HUES64 (cell line): ENCODE results near the gene GCNA.
"Not testable (repeated sequence)": the region's sequence is repeated elsewhere in the genome, so short reads cannot be mapped to it uniquely, and the experiment has no call there.

Experiments
- H3K27ac ChIP-seq: 2 replicates; pipeline ENCODE4 v1.7.0; 2013; ENCODE audit warnings: low read depth, low read length, inconsistent platforms
- H3K27me3 ChIP-seq: 2 replicates; pipeline ENCODE4 v1.6.1; 2013; ENCODE audit warnings: mild to moderate bottlenecking, low read length; ENCODE audit not compliant: insufficient read depth
- H3K36me3 ChIP-seq: 2 replicates; pipeline ENCODE4 v1.6.1; 2013; ENCODE audit warnings: mild to moderate bottlenecking, low read length; ENCODE audit not compliant: insufficient read depth
- H3K4me1 ChIP-seq: 2 replicates; pipeline ENCODE4 v1.6.1; 2013; ENCODE audit warnings: mild to moderate bottlenecking, low read length, moderate library complexity; ENCODE audit not compliant: insufficient read depth
- H3K4me3 ChIP-seq: 2 replicates; pipeline ENCODE4 v1.5.1; 2013; ENCODE audit warnings: mild to moderate bottlenecking, low read length, moderate library complexity
- H3K9ac ChIP-seq: 2 replicates; pipeline ENCODE4 v1.6.1; 2013; ENCODE audit warnings: mild to moderate bottlenecking, low read depth, low read length
- H3K9me3 ChIP-seq: 2 replicates; pipeline ENCODE4 v1.6.1; 2013; ENCODE audit warnings: low read depth, low read length; ENCODE audit not compliant: insufficient read depth
- WGBS: fragments of 150-250, 120-280 bp; methylation state at CpG from one replicate; pipeline ENCODE4 v1.1.7; 2013; ENCODE audit warnings: missing lambda C conversion rate; 5-methylcytosine and 5-hydroxymethylcytosine counted together

GCNA gene

DNA sequence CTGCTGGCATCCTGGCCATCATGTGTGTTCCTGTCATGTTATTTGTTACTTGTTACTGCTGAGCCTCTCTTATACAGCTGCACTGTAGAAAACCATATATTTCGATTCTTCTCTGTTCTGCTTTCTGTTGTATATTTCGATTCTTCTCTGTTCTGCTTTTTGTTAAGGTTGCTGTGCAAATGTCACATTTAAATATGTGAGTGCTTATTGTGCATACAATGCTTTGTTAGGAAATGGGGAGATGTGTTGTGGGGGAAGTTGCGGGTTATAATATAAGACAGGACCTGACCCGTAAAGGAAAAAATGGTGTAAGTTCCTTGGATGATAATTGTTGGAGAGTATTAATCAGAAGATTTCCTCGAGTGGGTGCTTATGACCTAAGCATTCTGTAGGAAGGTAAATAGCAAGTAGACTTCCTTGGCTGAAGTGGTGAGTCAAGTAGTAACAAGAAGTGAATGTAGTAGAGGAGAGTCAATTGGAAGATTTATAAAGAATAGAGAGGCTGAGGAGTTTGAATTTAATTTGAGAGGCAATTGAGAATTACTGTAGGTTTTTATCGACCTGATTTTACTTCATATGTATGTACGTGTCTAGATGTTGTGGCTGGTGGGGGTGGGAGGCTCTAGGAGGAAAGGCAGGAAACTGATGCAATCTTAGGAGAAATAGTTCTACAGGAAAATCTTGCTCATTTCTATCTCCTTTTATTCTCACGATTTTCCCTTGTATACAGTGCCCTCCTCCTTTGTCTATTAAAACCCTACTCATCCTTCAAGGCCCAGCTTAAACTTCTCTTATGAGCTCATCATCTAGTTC is 36.8 kb upstream of the GCNA start:
- Histone ChIP-seq H3K36me3 (peaks cover 75% of the 10 kb centered on the region), H3K9me3 (no peaks in the 10 kb centered on the region), H3K4me1 (peaks cover 7% of the 10 kb centered on the region; the same call in 1 of the 2 replicates), H3K27ac (no peak overlapping the region), H3K9ac (no peak overlapping the region), H3K4me3 (no peak overlapping the region), H3K27me3 (no peaks in the 10 kb centered on the region)
- 85% methylated on average over 8 of the region's 8 CpGs for WGBS

DNA sequence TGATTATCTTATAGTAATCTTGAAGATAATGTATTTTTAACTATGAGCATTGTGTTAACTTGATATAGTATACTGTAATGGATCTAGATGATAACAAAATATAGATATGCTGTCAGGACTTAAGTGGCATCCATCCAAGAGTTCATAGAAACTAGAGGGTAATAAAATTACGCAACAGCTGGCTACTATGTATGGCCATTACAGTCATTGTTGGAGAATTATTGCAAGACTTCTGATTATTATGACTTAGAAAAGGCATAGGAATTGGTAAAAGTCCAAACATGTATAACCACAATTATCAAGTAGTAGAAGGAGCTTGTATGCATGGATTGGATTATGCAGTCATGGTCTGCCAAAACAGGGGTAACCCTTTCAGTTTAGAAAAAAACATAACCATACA is 35.8 kb upstream of the GCNA start:
- peaks cover 82% of the 10 kb centered on the region for H3K36me3 ChIP-seq
- H3K4me1 ChIP-seq, result peaks cover 7% of the 10 kb centered on the region; the same call in 1 of the 2 replicates
- no peak overlapping the region for H3K9ac ChIP-seq
- H3K27ac ChIP-seq, result no peak overlapping the region
- no peaks in the 10 kb centered on the region for H3K27me3 ChIP-seq
- no peak overlapping the region for H3K4me3 ChIP-seq
- 100% methylated on average over 1 of the region's 1 CpG for WGBS
- no peaks in the 10 kb centered on the region for H3K9me3 ChIP-seq

DNA sequence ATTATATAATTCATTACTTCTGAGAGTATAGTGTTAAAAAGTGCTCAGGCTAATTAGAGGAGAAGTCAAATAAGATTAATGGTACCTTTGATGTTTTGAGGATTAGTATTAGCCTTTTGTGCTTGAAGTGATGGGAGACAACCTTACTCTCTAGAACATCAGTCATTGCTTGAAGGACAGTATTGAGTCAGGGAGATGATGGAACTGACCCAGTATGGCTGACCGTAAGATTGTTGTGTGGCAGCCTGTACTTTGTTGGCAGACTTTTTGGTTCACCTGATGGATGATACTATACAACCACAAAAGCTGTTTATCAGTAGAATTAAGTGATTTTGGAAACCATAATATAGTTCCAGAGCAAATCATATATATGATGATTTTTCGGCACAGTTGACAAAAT is 35.4 kb upstream of the GCNA start:
- Histone ChIP-seq H3K4me1 (peaks cover 7% of the 10 kb centered on the region; the same call in 1 of the 2 replicates), H3K27me3 (no peaks in the 10 kb centered on the region), H3K27ac (no peak overlapping the region), H3K36me3 (peaks cover 82% of the 10 kb centered on the region), H3K9me3 (no peaks in the 10 kb centered on the region), H3K9ac (no peak overlapping the region), H3K4me3 (no peak overlapping the region)
- 90% methylated on average over 2 of the region's 2 CpGs for WGBS

DNA sequence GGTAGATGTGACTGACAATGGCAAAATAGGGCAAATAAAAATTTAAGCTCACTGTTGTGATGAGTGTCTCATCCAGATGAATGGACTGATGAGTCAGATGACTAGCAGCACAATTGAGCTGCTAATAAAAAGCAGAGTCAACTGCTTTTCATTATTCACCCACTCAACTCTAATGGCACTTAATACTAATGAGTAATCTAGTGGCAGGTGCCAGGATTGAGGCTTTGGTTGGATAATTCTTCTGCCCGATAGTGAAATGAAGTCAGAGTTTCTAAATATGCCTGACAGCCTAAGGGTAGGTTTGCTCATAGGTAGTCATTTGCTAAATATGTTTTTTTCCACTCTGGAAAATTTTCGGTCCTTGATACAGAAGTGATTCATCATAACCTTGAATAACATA is 34.9 kb upstream of the GCNA start:
- whole genome bisulfite sequencing, result 97% methylated on average over 2 of the region's 2 CpGs
- Histone ChIP-seq H3K27me3 (no peaks in the 10 kb centered on the region), H3K9ac (no peak overlapping the region), H3K4me1 (peaks cover 7% of the 10 kb centered on the region; the same call in 1 of the 2 replicates), H3K9me3 (no peaks in the 10 kb centered on the region), H3K36me3 (peaks cover 82% of the 10 kb centered on the region), H3K4me3 (no peak overlapping the region), H3K27ac (no peak overlapping the region)

DNA sequence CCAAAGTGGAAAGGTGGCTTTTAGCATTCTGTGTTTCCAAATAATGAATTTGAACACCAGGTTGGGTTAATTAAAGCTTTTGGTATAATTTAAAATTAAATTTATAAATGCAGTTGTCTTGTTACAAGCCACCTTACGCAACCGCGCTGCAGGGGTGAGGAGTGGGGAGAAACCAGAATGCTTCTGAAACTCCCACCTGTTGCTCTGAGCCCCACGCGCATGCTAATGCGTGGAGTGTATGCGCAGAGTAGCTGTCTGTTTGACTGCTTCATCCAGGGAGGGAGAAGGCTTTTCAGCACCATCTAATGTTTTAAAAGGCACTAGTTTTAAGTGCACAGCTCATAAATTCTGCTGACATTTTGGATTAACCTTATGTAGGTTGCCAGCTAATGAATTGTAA is 32.9 kb upstream of the GCNA start:
- H3K36me3 ChIP-seq, result peaks cover 76% of the 10 kb centered on the region
- peaks cover 7% of the 10 kb centered on the region; the same call in 1 of the 2 replicates for H3K4me1 ChIP-seq
- 90% methylated on average over 7 of the region's 7 CpGs for WGBS
- no peaks in the 10 kb centered on the region for H3K9me3 ChIP-seq
- H3K4me3 ChIP-seq, result no peak overlapping the region
- no peak overlapping the region for H3K9ac ChIP-seq
- H3K27ac ChIP-seq, result no peak overlapping the region
- no peaks in the 10 kb centered on the region for H3K27me3 ChIP-seq

DNA sequence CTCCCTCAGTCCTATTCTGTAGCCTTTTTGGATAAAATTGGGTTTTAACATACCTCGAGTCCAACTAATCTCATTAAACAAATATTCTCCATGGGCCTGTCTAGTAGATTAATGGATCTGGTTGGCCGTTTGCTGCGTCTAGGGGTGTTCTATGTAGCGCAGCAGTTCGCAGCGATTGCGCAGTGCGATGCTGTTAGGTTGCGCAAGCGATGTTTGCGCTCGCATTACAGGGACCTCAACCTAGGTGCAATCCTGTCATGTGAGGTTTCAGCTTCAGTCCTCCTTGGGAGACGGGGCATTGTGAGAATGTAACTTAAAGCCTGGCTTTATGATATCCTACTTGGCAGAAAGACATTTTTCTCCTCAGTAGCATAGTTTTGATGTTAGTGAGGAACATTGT is 31.4 kb upstream of the GCNA start:
- Histone ChIP-seq H3K27me3 (no peaks in the 10 kb centered on the region), H3K36me3 (peaks cover 79% of the 10 kb centered on the region), H3K27ac (no peak overlapping the region), H3K9ac (no peak overlapping the region), H3K4me3 (no peak overlapping the region), H3K9me3 (no peaks in the 10 kb centered on the region), H3K4me1 (peaks cover 3% of the 10 kb centered on the region; the same call in 1 of the 2 replicates)
- 98% methylated on average over 12 of the region's 13 CpGs for WGBS

DNA sequence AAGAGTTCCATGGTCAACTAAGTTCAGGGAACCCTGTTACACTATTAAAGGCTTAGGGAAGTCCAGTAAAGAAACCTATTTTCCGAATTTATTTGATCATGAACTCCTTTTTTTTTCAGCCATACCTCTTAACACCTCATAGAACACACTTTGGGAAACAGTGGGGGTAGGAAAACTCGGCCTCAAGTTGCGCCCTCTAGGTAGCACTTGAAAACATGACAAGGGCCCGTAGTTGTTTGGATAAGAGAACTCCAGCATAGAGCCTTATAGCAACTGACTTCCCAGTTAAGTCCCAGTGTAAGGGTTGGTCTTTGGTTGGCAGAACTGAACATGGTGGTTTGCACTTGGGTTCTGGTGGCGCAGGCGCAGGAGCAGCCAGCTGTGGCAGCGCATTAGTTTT is 30.9 kb upstream of the GCNA start:
- H3K9ac ChIP-seq, result no peak overlapping the region
- H3K36me3 ChIP-seq, result peaks cover 79% of the 10 kb centered on the region
- H3K4me1 ChIP-seq, result peaks cover 2% of the 10 kb centered on the region; the same call in 1 of the 2 replicates
- no peaks in the 10 kb centered on the region for H3K27me3 ChIP-seq
- no peak overlapping the region for H3K27ac ChIP-seq
- H3K9me3 ChIP-seq, result no peaks in the 10 kb centered on the region
- H3K4me3 ChIP-seq, result no peak overlapping the region
- 91% methylated on average over 6 of the region's 7 CpGs for WGBS

DNA sequence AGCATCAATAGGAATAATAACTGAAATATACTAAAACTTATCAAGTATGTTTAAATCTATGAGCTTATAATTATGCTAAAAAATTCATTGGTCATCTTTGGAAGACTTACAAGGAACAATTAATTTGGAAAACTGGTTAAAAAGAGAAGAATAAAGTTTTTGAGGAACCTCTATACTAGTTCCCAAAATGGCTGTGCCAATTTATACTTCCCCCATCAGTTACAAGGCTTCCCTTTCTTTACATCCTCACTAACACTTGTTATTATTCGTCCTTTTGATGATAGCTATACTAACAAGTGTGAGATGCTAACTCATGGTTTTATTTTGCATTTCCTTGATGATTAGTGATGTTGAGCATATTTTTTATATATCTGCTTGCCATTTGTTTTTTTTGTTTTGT is 28.3 kb upstream of the GCNA start:
- H3K27ac ChIP-seq, result no peak overlapping the region
- no CpG with 5 or more reads among the region's 1 CpG for WGBS
- no peaks in the 10 kb centered on the region for H3K27me3 ChIP-seq
- peaks cover 82% of the 10 kb centered on the region for H3K36me3 ChIP-seq
- no peak overlapping the region for H3K9ac ChIP-seq
- H3K9me3 ChIP-seq, result no peaks in the 10 kb centered on the region
- H3K4me1 ChIP-seq, result no peaks in the 10 kb centered on the region
- no peak overlapping the region for H3K4me3 ChIP-seq

DNA sequence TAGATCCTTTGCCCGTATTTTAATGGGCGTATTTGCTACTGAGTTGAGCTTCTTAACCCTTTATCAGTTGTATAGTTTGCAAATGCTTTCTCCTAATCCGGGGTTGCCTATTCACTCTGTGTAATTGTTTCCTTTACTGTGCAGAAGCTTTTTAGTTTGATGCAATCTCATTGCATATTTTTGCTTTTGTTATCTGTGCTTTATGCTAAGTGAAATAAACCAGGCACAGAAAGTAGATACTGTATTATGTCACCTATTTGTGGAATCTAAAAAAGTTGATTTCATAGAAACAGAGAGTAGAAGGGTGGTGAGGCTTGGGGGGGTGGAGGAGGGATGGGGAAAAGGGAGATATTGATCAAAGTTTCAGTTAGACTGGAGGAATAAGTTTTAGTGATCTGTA is 27.7 kb upstream of the GCNA start:
- H3K27me3 ChIP-seq, result no peaks in the 10 kb centered on the region
- H3K36me3 ChIP-seq, result peaks cover 82% of the 10 kb centered on the region
- WGBS, result 86% methylated on average over 3 of the region's 3 CpGs
- H3K27ac ChIP-seq, result no peak overlapping the region
- H3K4me1 ChIP-seq, result no peaks in the 10 kb centered on the region
- no peaks in the 10 kb centered on the region for H3K9me3 ChIP-seq
- no peak overlapping the region for H3K9ac ChIP-seq
- H3K4me3 ChIP-seq, result no peak overlapping the region

DNA sequence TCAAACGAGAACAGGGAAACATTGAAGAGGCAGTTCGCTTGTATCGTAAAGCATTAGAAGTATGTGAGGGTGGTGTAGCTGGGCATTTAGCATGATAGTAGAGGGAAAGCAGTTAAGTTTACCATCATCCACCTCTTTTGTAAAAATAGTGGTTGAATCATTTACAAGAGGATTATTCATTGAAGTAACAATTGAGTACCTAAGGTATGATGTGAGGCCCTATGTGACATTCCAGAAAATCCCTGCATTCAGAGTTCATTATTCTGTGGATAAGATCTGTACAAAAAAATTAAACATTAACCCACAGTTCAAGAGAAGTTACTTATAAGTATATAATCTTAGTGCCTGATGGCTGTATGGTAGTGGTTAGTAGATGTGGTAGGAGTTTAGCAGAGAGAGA is 22.2 kb upstream of the GCNA start:
- no peaks in the 10 kb centered on the region for H3K4me1 ChIP-seq
- WGBS, result 100% methylated on average over 3 of the region's 3 CpGs
- H3K27ac ChIP-seq, result no peak overlapping the region
- H3K36me3 ChIP-seq, result peaks cover 87% of the 10 kb centered on the region
- H3K27me3 ChIP-seq, result no peaks in the 10 kb centered on the region
- no peak overlapping the region for H3K4me3 ChIP-seq
- no peak overlapping the region for H3K9ac ChIP-seq
- H3K9me3 ChIP-seq, result no peaks in the 10 kb centered on the region

DNA sequence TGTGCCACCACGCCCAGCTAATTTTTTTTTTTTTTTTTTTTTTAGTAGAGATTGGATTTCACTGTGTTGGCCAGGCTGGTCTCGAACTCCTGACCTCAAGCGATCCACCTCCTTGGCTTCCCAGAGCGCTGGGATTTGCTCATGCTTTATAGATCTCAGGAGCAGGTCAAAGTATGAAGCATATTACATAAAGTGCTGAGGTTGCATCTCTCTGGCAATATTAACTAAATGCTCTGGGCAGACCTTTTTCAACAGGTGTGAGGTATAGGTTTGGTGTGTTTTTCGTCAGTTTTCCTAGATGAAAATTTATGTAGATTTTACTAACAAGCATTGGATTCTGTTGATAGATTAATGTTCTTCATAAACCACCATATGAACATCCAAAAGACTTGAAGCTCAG is 19.3 kb upstream of the GCNA start:
- Histone ChIP-seq H3K4me3 (no peak overlapping the region), H3K27me3 (no peaks in the 10 kb centered on the region), H3K4me1 (no peaks in the 10 kb centered on the region), H3K9ac (no peak overlapping the region), H3K9me3 (no peaks in the 10 kb centered on the region), H3K36me3 (peaks cover 98% of the 10 kb centered on the region), H3K27ac (no peak overlapping the region)
- 98% methylated on average over 3 of the region's 5 CpGs for WGBS

DNA sequence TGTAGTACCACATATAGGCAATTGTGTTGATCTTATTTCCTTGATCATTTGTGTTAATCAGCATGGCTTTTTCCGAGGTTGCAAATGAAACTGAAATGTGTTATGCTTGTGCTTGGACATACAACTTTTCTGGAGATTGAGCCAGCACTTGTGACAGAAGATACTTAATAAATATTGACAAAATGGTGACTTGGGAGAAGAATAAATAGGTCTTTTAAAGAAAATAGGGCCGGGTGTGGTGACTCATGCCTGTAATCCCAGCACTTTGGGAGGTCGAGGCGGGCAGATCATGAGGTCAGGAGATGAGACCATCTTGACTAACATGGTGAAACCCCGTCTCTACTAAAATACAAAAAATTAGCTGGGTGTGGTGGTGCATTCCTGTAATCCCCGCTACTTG is 18.5 kb upstream of the GCNA start:
- not testable (repeated sequence) for H3K4me3 ChIP-seq, H3K27me3 ChIP-seq, H3K4me1 ChIP-seq, H3K27ac ChIP-seq, H3K9ac ChIP-seq, H3K9me3 ChIP-seq
- WGBS, result 98% methylated on average over 4 of the region's 6 CpGs
- H3K36me3 ChIP-seq, result peaks cover 98% of the 10 kb centered on the region
